Measurements from ENCODE around the gene ZFPM1. TPM values are rescaled to one million over a fixed set of nuclear protein-coding genes. Genes with fewer than 3 reads are reported as not detected.

ZFPM1 gene
- total RNA-seq, 4 donors from 2014 or later, result 1.9 to 5.3 (median 3.4) TPM

- Histone ChIP-seq H3K4me3 (replicated peaks in 1 of 3) (no peak overlapping the region), H3K9me3 (no peaks in the 10 kb centered on the region), H3K27me3 (peaks cover 3% of the 10 kb centered on the region), H3K27ac (no peak overlapping the region), H3K4me1 (peaks cover 0 to 4% of the 10 kb centered on the region in 2 donors), H3K36me3 (no peaks in the 10 kb centered on the region)
- TF ChIP-seq POLR2A (IDR thresholded peaks at IDR 0.05) (no peak), CTCF (IDR thresholded peaks at IDR 0.05) (peak in 5 of 6 experiments; percentile 6 to 54 (median 31))
- 49% methylated on average over 21 to 22 of the region's 45 CpGs for WGBS, 2 donors
- intact Hi-C loops (cut with DNase I), result no loop called here
- DNase-seq, result peak; percentile 73
Observed at GRCh38 chr16:88558457-88559442, 105.7 kb downstream of the ZFPM1 start.

GRCh38 chr16:88560714-88561484, 107.8 kb downstream of the ZFPM1 start:
- peaks cover 3% of the 10 kb centered on the region for H3K27me3 ChIP-seq
- H3K27ac ChIP-seq, result no peak overlapping the region
- TF ChIP-seq POLR2A (IDR thresholded peaks at IDR 0.05), result no peak
- TF ChIP-seq CTCF (IDR thresholded peaks at IDR 0.05), result no peak
- H3K36me3 ChIP-seq, result no peaks in the 10 kb centered on the region
- intact Hi-C loops (cut with DNase I), result loop anchor here (2.0 kb wide), 1 partner anchor 116 kb away; no protein-coding TSS in a partner anchor
- peak in 1 of 2 donors; percentile 33 for DNase-seq
- 63 to 68% methylated on average over 17 to 22 of the region's 22 CpGs for WGBS, 2 donors
- H3K9me3 ChIP-seq, result no peaks in the 10 kb centered on the region
- H3K4me1 ChIP-seq, result peaks cover 0 to 4% of the 10 kb centered on the region in 2 donors
- no peak overlapping the region for H3K4me3 ChIP-seq (replicated peaks in 1 of 3)

- DNase-seq, result peak; percentile 42 to 56
- peaks cover 0 to 4% of the 10 kb centered on the region in 2 donors for H3K4me1 ChIP-seq
- 30 to 42% methylated on average over 17 to 20 of the region's 24 CpGs for WGBS, 2 donors
- H3K27me3 ChIP-seq, result peaks cover 3% of the 10 kb centered on the region
- no peak overlapping the region for H3K27ac ChIP-seq
- H3K36me3 ChIP-seq, result no peaks in the 10 kb centered on the region
- TF ChIP-seq CTCF (IDR thresholded peaks at IDR 0.05) (peak; percentile 24 to 63 (median 40)), POLR2A (IDR thresholded peaks at IDR 0.05) (no peak)
- intact Hi-C loops (cut with DNase I), result loop anchor here (2.0 kb wide), 1 partner anchor 117 kb away; no protein-coding TSS in a partner anchor
- H3K4me3 ChIP-seq (replicated peaks in 1 of 3), result no peak overlapping the region
- H3K9me3 ChIP-seq, result no peaks in the 10 kb centered on the region
Observed at GRCh38 chr16:88561485-88562359, 108.6 kb downstream of the ZFPM1 start.

GRCh38 chr16:88566158-88566557, 113.1 kb downstream of the ZFPM1 start:
- TF ChIP-seq CTCF (IDR thresholded peaks at IDR 0.05), result no peak
- no peaks in the 10 kb centered on the region for H3K27me3 ChIP-seq
- intact Hi-C loops (cut with DNase I), result no loop called here
- H3K4me3 ChIP-seq (replicated peaks in 1 of 3), result no peak overlapping the region
- 71% methylated on average over 6 of the region's 6 CpGs for WGBS, 2 donors
- peaks cover 11 to 12% of the 10 kb centered on the region in 2 donors for H3K4me1 ChIP-seq
- DNase-seq, result no peak
- H3K9me3 ChIP-seq, result no peaks in the 10 kb centered on the region
- no peaks in the 10 kb centered on the region for H3K36me3 ChIP-seq
- no peak overlapping the region for H3K27ac ChIP-seq

All from thyroid gland (tissue), 4 donors.